Astrocyte (in vitro differentiated cells and primary cell): Measurements from ENCODE around the gene CCNL2. TPM values are rescaled to one million over a fixed set of nuclear protein-coding genes. Genes with fewer than 3 reads are reported as not detected.

Source experiments
- DNase-seq: peaks from one replicate; pipeline ENCODE4 v3.0.0-alpha.2; 2010; ENCODE audit warnings: low read depth
- FAIRE-seq: peaks from 2 replicates; lab custom pipeline; 2011; peaks lifted over from hg19 to GRCh38; lab: Jason Lieb, UNC
- H2AFZ ChIP-seq: 2 replicates; pipeline ENCODE4 v1.6.0; 2012; ENCODE audit warnings: low read depth, low read length, inconsistent platforms
- H3K27ac ChIP-seq: 2 replicates; pipeline ENCODE4 v1.5.1; 2011; ENCODE audit warnings: low read depth, low read length, inconsistent platforms
- H3K27me3 ChIP-seq: 2 replicates; pipeline ENCODE4 v1.6.0; 2011; ENCODE audit warnings: low read length, inconsistent platforms; ENCODE audit not compliant: insufficient read depth
- H3K36me3 ChIP-seq: 2 replicates; pipeline ENCODE4 v1.5.1; 2011; ENCODE audit warnings: low read length, inconsistent platforms; ENCODE audit not compliant: insufficient read depth
- H3K4me1 ChIP-seq: 2 replicates; pipeline ENCODE4 v1.5.1; 2011; ENCODE audit warnings: low read length, inconsistent platforms; ENCODE audit not compliant: insufficient read depth
- H3K4me2 ChIP-seq: 2 replicates; pipeline ENCODE4 v1.6.0; 2012; ENCODE audit warnings: low read length, inconsistent platforms
- H3K4me3 ChIP-seq: 2 replicates; pipeline ENCODE4 v1.5.1; 2011; ENCODE audit warnings: low read depth, mild to moderate bottlenecking, low read length, inconsistent platforms; ENCODE audit not compliant: insufficient read depth
- H3K79me2 ChIP-seq: 2 replicates; pipeline ENCODE4 v1.6.0; 2012; ENCODE audit warnings: mild to moderate bottlenecking, low read length, inconsistent platforms; ENCODE audit not compliant: insufficient read depth
- H3K9ac ChIP-seq: 2 replicates; pipeline ENCODE4 v1.6.0; 2012; ENCODE audit warnings: mild to moderate bottlenecking, low read length, inconsistent platforms
- H3K9me3 ChIP-seq: 2 replicates; pipeline ENCODE4 v1.5.1; 2012; ENCODE audit warnings: low read depth, mild to moderate bottlenecking, low read length, inconsistent platforms; ENCODE audit not compliant: insufficient read depth
- H4K20me1 ChIP-seq: 2 replicates; pipeline ENCODE4 v1.6.0; 2012; ENCODE audit warnings: low read length, inconsistent platforms; ENCODE audit not compliant: insufficient read depth
- H3K27ac Mint-ChIP-seq: one replicate; pipeline ENCODE4 v1.8.0; 2021; ENCODE audit warnings: mild to moderate bottlenecking, mixed read lengths; ENCODE audit not compliant: unreplicated experiment
- H3K27me3 Mint-ChIP-seq: one replicate; pipeline ENCODE4 v1.8.0; 2021; ENCODE audit warnings: low read depth, mixed read lengths; ENCODE audit not compliant: unreplicated experiment
- H3K36me3 Mint-ChIP-seq: one replicate; pipeline ENCODE4 v1.8.0; 2021; ENCODE audit warnings: low read depth, mixed read lengths; ENCODE audit not compliant: unreplicated experiment
- H3K4me1 Mint-ChIP-seq: one replicate; pipeline ENCODE4 v1.8.0; 2021; ENCODE audit warnings: low read depth, mixed read lengths; ENCODE audit not compliant: unreplicated experiment
- H3K4me3 Mint-ChIP-seq: one replicate; pipeline ENCODE4 v1.8.0; 2021; ENCODE audit warnings: mild to moderate bottlenecking, moderate library complexity, mixed read lengths; ENCODE audit not compliant: unreplicated experiment
- H3K9me3 Mint-ChIP-seq: one replicate; pipeline ENCODE4 v1.8.0; 2021; ENCODE audit warnings: mild to moderate bottlenecking, mixed read lengths; ENCODE audit not compliant: unreplicated experiment
- CTCF ChIP-seq: IDR thresholded peaks from 2 replicates; pipeline ENCODE4 v1.5.1; 2011; ENCODE audit warnings: low read depth, mild to moderate bottlenecking, inconsistent platforms, low read length, moderate library complexity; ENCODE audit not compliant: insufficient read depth
- EZH2 ChIP-seq: IDR thresholded peaks from 2 replicates; pipeline ENCODE4 v1.6.1; 2012; ENCODE audit warnings: mild to moderate bottlenecking, low read length, inconsistent platforms; ENCODE audit not compliant: insufficient read depth
- total RNA-seq: library from RNA; stranded (reverse); gene quantifications from 2 replicates; pipeline ENCODE4 v1.2.1, GENCODE V29; 2021

CCNL2 gene
- total RNA-seq, 1 donor from 2014 or later: 194 TPM

- Histone ChIP-seq H4K20me1 (peaks cover 19% of the 10 kb centered on the region), H3K27ac (peak overlapping the region; percentile 76), H3K4me1 (peaks cover 15% of the 10 kb centered on the region), H3K4me2 (peak overlapping the region; percentile 97), H3K9me3 (no peaks in the 10 kb centered on the region), H3K27me3 (no peaks in the 10 kb centered on the region), H2AFZ (peak overlapping the region; percentile 79), H3K79me2 (peaks cover 61% of the 10 kb centered on the region), H3K9ac (peak overlapping the region; percentile 87), H3K4me3 (peak overlapping the region; percentile 78), H3K36me3 (peaks cover 13% of the 10 kb centered on the region)
- H3K4me1 Mint-ChIP-seq: peaks cover 27% of the 10 kb centered on the region
- H3K27ac Mint-ChIP-seq: peak overlapping the region; percentile 88
- peaks cover 16% of the 10 kb centered on the region for H3K36me3 Mint-ChIP-seq
- DNase-seq: peak; percentile 32
- no peaks in the 10 kb centered on the region for H3K9me3 Mint-ChIP-seq
- H3K27me3 Mint-ChIP-seq: no peaks in the 10 kb centered on the region
- TF ChIP-seq EZH2: no peak
- peak; percentile 3 for TF ChIP-seq CTCF
- no peak for FAIRE-seq
- peak overlapping the region; percentile 92 for H3K4me3 Mint-ChIP-seq
These were observed 8.6 kb upstream of the CCNL2 start for GRCh38 chr1:1407636-1408318.

- peak within 1 kb of the TSS; percentile 88 for H3K27ac Mint-ChIP-seq
- Histone ChIP-seq H3K4me3 (peak within 1 kb of the TSS; percentile 78), H3K9ac (peak within 1 kb of the TSS; percentile 87), H4K20me1 (peaks cover 26% of the 10 kb centered on the region), H2AFZ (peak within 1 kb of the TSS; percentile 79), H3K79me2 (peaks cover 67% of the 10 kb centered on the region), H3K27me3 (no peaks in the 10 kb centered on the region), H3K9me3 (no peaks in the 10 kb centered on the region), H3K36me3 (peaks cover 13% of the 10 kb centered on the region), H3K27ac (peak within 1 kb of the TSS; percentile 76), H3K4me1 (peaks cover 20% of the 10 kb centered on the region), H3K4me2 (peak within 1 kb of the TSS; percentile 97)
- peak within 1 kb of the TSS; percentile 94 for H3K4me3 Mint-ChIP-seq
- H3K27me3 Mint-ChIP-seq: no peaks in the 10 kb centered on the region
- H3K9me3 Mint-ChIP-seq: no peaks in the 10 kb centered on the region
- H3K4me1 Mint-ChIP-seq: peaks cover 32% of the 10 kb centered on the region
- FAIRE-seq (no peak), DNase-seq (peak; percentile 76)
- peaks cover 18% of the 10 kb centered on the region for H3K36me3 Mint-ChIP-seq
- TF ChIP-seq CTCF: no peak
- TF ChIP-seq EZH2: no peak
These were observed 7.9 kb upstream of the CCNL2 start, which contains the start of gene MRPL20 for GRCh38 chr1:1406821-1407635. TSS of gene MRPL20 (minus strand) at chr1:1407293. CDS start at chr1:1407217, 76 bp downstream.
